ENCODE data around the gene IFNL1. TPM values are rescaled to one million over a fixed set of nuclear protein-coding genes. Genes with fewer than 3 reads are reported as not detected.

The IFNL1 gene
- total RNA-seq, 1 experiment from 2014 or later: not detected

- H3K9me3 Mint-ChIP-seq: no peaks in the 10 kb centered on the region
- peak overlapping the region; percentile 31 for H3K27ac Mint-ChIP-seq
- H3K36me3 Mint-ChIP-seq: peaks cover 7% of the 10 kb centered on the region
- peak overlapping the region; percentile 16; the same call in 1 of the 2 replicates for H3K4me3 Mint-ChIP-seq
- DNase-seq (ENCODE audit: low spot score) (peak; percentile 46), ATAC-seq (peak; percentile 8)
- H3K27me3 Mint-ChIP-seq (ENCODE audit: low read depth): peaks cover 25% of the 10 kb centered on the region
- ChIA-PET CTCF (interaction anchor here (0.5 to 1.7 kb wide), 9 partner anchors 10 to 908 kb away, joined by 3 to 9 read pairs (median 3); partner anchors contain the start of genes LRFN1, MRPS12, SAMD4B and SARS2), POLR2A (no interaction called here)
- H3K4me1 Mint-ChIP-seq: peaks cover 27% of the 10 kb centered on the region
- TF ChIP-seq ZNF138 (CRISPR knock-in tag; conservative IDR thresholded peaks at IDR 0.05) (no peak), STAT6 (CRISPR knock-in tag; conservative IDR thresholded peaks at IDR 0.05; ENCODE audit: low read depth) (no peak), ATF6 (CRISPR knock-in tag; IDR thresholded peaks at IDR 0.05) (no peak), MAX (CRISPR knock-in tag; IDR thresholded peaks at IDR 0.05) (0 out of 2 replicates have a peak, but pooled peaks have one; percentile 35), ZNF423 (CRISPR knock-in tag; IDR thresholded peaks at IDR 0.05) (no peak), NFYB (CRISPR knock-in tag; conservative IDR thresholded peaks at IDR 0.05; ENCODE audit: low read depth) (peak; percentile 90), ZNF317 (CRISPR knock-in tag; IDR thresholded peaks at IDR 0.05; ENCODE audit: borderline replicate concordance, low read depth) (no peak), FOXP1 (CRISPR knock-in tag; IDR thresholded peaks at IDR 0.05; ENCODE audit: borderline replicate concordance) (no peak)
Measured at GRCh38 chr19:39310558-39311311, 14.5 kb downstream of the IFNL1 start.

GRCh38 chr19:39314016-39314728, 18.0 kb downstream of the IFNL1 start:
- peaks cover 13% of the 10 kb centered on the region for H3K4me1 Mint-ChIP-seq
- ATAC-seq (no peak), DNase-seq (ENCODE audit: low spot score) (no peak)
- ChIA-PET POLR2A (interaction anchor here (0.6 kb wide), 1 partner anchor 338 kb away, joined by 11 read pairs; no protein-coding TSS in a partner anchor), CTCF (no interaction called here)
- no peak overlapping the region for H3K4me3 Mint-ChIP-seq
- H3K27me3 Mint-ChIP-seq (ENCODE audit: low read depth): peaks cover 9% of the 10 kb centered on the region
- peaks cover 10% of the 10 kb centered on the region for H3K36me3 Mint-ChIP-seq
- no peak for TF ChIP-seq ATF1 (CRISPR knock-in tag; IDR thresholded peaks at IDR 0.05)
- TF ChIP-seq CREB1 (CRISPR knock-in tag; IDR thresholded peaks at IDR 0.05): no peak
- no peak for TF ChIP-seq E2F5 (CRISPR knock-in tag; IDR thresholded peaks at IDR 0.05)
- TF ChIP-seq ZNF121 (CRISPR knock-in tag; IDR thresholded peaks at IDR 0.05): no peak
- no peak for TF ChIP-seq PREB (CRISPR knock-in tag; IDR thresholded peaks at IDR 0.05; ENCODE audit: borderline replicate concordance)
- TF ChIP-seq ZNF263 (CRISPR knock-in tag; IDR thresholded peaks at IDR 0.05; ENCODE audit: low read depth): no peak
- no peak for TF ChIP-seq PRRX2 (CRISPR knock-in tag; IDR thresholded peaks at IDR 0.05)
- TF ChIP-seq ESRRA (CRISPR knock-in tag; IDR thresholded peaks at IDR 0.05; ENCODE audit: borderline replicate concordance): no peak
- TF ChIP-seq NR2C2 (CRISPR knock-in tag; IDR thresholded peaks at IDR 0.05): no peak
- TF ChIP-seq ZNF396 (CRISPR knock-in tag; IDR thresholded peaks at IDR 0.05; ENCODE audit: borderline replicate concordance): no peak
- no peak for TF ChIP-seq ZNF423 (CRISPR knock-in tag; IDR thresholded peaks at IDR 0.05)
- TF ChIP-seq USF1 (CRISPR knock-in tag; IDR thresholded peaks at IDR 0.05): no peak
- no peak for TF ChIP-seq GRHL2 (CRISPR knock-in tag; IDR thresholded peaks at IDR 0.05; ENCODE audit: insufficient replicate concordance, severe bottlenecking)
- no peak overlapping the region for H3K27ac Mint-ChIP-seq
- no peaks in the 10 kb centered on the region for H3K9me3 Mint-ChIP-seq

All from WTC11 (cell line).